Fibroblast of pulmonary artery (primary cell): ENCODE measurements around the gene MAN1B1.
"Not testable (repeated sequence)": the region's sequence is repeated elsewhere in the genome, so short reads cannot be mapped to it uniquely, and the experiment has no call there.

ENCODE experiments used
- DNase-seq: peaks from one replicate; pipeline ENCODE4 v3.0.0-alpha.2; 2010; ENCODE audit warnings: low read depth
- H3K4me3 ChIP-seq: replicated peaks from 2 replicates; pipeline ENCODE4 v1.5.1; 2011; ENCODE audit warnings: low read depth, mild to moderate bottlenecking, control low read depth, low read length, moderate library complexity
- TF ChIP-seq, protein P1 (sequence below): IDR thresholded peaks from 2 replicates; pipeline ENCODE4 v1.5.1; 2011; ENCODE audit warnings: mild to moderate bottlenecking, control low read depth, low read length, inconsistent platforms; ENCODE audit errors: missing control alignments

The MAN1B1 gene

DNA sequence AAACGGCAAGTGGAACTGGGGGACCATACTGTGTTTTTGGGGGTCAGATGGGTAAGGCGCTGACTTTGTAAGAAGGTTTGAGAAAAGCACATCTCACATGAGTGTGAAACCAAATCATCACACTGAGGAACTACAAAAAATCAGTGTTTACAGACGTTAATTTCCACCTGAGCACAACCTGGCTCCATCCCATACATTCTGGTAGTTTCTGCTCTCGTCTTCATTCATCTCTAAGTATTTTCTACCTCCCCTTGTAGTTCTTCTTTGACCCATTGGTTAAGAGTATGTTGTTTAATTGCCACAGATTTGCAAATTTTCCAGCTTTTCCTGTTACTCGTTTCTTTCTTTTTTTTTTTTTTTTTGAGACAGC, 36.7 kb downstream of the MAN1B1 start:
- TF ChIP-seq, protein P1, sequence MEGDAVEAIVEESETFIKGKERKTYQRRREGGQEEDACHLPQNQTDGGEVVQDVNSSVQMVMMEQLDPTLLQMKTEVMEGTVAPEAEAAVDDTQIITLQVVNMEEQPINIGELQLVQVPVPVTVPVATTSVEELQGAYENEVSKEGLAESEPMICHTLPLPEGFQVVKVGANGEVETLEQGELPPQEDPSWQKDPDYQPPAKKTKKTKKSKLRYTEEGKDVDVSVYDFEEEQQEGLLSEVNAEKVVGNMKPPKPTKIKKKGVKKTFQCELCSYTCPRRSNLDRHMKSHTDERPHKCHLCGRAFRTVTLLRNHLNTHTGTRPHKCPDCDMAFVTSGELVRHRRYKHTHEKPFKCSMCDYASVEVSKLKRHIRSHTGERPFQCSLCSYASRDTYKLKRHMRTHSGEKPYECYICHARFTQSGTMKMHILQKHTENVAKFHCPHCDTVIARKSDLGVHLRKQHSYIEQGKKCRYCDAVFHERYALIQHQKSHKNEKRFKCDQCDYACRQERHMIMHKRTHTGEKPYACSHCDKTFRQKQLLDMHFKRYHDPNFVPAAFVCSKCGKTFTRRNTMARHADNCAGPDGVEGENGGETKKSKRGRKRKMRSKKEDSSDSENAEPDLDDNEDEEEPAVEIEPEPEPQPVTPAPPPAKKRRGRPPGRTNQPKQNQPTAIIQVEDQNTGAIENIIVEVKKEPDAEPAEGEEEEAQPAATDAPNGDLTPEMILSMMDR, result no peak
- no peak for DNase-seq
- no peak overlapping the region for H3K4me3 ChIP-seq

DNA sequence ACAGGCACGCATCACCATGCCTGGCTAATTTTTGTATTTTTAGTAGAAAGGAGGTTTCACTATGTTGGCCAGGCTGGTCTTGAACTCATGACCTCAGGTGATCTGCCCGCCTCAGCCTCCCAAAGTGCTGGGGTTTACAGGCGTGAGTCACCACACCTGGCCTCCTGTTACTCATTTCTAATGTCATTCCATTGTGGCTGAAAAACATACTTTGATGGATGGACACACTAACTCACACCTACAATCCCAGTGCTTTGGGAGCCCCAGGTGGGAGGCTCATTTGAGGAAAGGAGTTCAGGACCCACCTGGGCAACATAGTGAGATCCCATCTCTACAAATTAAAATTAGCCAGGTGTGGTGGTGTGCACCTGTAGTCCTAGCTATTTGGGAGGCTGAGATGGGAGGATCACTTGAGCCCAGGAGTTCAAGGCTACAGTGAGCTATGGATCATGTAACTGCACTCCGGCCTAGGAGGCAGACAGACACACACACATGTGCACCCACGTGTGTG, 37.2 kb downstream of the MAN1B1 start:
- DNase-seq, H3K4me3 ChIP-seq: not testable (repeated sequence)

DNA sequence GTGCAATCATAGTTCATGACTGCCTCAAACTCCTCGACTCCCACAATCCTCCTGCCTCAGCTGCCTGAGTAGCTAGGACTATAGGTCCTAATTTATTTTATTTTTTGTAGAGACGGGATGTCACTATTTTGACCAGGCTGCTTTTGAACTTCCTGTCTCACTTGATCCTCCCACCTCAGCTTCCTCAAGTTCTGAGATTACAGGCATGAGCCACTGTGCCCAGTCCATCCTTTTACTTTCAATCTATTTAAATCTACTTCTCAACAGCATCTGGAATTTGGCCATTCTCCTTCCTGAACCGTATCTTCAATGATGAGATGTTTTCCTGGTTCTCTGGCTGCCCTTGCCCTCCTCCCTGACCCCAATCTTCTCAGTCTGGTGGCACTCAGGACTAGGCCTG, 40.0 kb downstream of the MAN1B1 start:
- TF ChIP-seq, protein P1, result no peak
- DNase-seq, result no peak
- H3K4me3 ChIP-seq, result no peak overlapping the region

DNA sequence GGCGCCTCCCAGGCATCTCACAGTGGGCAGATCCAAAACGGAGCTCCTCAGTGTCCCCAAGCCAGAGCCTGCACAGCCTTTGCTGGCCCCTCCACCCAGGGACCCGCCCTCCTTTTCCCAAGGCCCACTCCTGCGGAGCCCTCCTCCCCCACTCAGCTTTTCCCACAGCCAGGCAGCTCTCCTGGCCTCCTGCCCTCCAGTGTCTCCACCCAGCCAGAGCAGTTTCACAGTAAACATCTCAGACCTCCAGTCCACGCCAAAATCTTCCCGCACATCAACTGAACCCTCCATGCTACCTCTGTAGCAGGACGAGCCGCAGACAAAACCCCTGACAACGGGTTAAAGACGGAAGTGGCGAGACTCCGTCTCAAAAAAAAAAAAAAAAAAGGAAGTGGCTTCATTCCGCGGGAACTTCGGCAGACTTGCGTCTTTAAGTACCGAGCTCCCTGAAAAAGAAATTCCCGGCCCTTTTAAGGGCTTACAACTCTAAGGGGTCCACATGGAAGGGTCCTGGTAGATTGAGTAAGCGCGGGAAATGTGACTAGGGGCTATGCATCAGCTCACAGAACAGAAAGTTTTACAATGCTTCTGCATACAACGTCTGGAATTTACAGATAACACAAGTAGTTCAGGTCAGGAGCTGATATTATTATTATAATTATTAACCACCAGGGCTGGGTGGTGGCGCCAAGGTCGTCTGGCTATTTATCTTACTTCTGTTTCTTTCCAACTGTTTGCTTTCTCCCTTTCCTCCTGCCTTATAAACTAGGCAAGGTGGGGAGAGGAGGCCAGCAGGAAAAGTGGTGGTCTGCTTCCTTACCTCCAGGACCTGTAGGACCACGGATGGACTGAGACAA, 40.7 kb downstream of the MAN1B1 start:
- H3K4me3 ChIP-seq, result peak overlapping the region; percentile 76
- TF ChIP-seq, protein P1, result no peak
- peak; percentile 24 for DNase-seq

DNA sequence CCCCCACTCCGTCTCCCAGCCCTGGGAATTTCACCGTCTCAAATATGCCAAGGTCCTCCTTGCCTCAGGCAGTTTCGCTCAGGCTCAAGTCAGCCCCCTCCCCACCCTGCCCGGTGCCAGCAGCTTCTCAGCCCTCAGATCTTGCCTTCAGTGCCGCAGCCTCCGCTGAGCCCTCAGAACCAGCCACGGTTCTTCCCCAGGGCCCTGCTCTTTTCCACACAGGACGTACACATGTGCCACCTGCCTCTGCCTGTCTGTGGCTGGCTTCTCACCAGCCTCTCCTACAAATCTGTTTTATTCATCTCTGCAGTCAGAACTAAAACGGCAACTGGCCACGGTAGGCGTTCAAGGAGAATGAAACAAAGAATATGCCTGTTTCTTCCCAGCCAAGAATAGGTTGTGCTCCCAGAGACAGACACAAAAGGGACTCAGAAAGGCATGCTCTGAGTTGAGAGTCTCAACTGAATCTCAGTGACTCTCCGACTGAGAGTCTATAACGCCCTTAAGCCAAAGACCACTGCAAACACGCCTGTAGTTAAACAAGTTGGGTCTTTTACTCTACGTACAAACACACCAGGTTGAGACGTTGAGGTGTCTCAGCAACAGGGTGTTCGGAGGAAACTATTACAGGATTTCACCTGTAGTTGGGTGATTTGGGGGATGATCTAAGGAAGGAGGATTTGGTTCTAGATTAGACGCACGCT, 41.5 kb downstream of the MAN1B1 start:
- TF ChIP-seq, protein P1, result no peak
- no peak for DNase-seq
- H3K4me3 ChIP-seq, result peak overlapping the region; percentile 76

DNA sequence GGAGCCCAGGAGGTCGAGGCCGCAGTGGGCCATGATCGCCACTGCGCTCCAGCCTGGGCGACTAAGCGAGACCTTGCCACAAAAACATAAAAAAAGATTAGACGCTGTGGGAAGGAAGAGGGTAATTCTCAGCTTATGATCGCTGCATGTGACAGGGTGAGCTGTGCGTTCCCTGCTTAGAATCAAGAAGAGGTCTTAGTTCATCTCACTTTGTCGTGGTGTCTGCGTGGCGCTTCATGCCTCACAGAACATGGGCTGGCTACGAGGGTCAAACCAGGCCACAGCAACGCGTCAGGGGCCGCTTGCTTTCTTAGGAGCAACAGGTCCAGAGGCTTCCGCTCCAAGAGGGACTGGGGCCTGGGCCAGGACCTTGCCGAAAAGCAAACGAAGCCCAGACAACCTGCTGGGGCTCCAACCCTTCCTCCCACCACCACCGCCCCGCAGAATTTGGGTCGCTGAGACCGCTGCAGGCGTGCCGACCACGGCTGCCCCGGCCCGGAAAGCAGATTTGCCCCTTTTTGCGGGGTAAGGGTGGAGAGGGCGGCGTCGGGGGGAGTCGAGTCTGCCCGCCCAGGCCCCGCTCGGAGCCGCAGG, 42.2 kb downstream of the MAN1B1 start:
- peak; percentile 17 for DNase-seq
- peak overlapping the region; percentile 76 for H3K4me3 ChIP-seq
- TF ChIP-seq, protein P1, result no peak
